A673 (cell line): Measurements from ENCODE around the gene STPG1. TPM values are rescaled to one million over a fixed set of nuclear protein-coding genes. Genes with fewer than 3 reads are reported as not detected.

Experiments used
- BruUV-seq: library from RNA; stranded (reverse); fragments of 400-500 nt; replicated peaks from 2 replicates; lab custom pipeline; 2021; lab: Mats Ljungman, UMichigan
- CTCF ChIA-PET: fragments of 300-600 bp; sonication (Branson Sonifier 250); formaldehyde crosslinking; loops from one replicate; lab custom pipeline; 2022; ENCODE audit warnings: antibody characterized with exemption; lab: Charles Lee
- POLR2A ChIA-PET: fragments of 300-600 bp; sonication (Branson Sonifier 250); formaldehyde crosslinking; loops from one replicate; lab custom pipeline; 2022; ENCODE audit warnings: antibody characterized with exemption; ENCODE audit not compliant: low non-redundant PET; lab: Charles Lee
- DNase-seq: peaks from one replicate; pipeline ENCODE4 v3.0.0-alpha.2; 2015; ENCODE audit warnings: low spot score
- H3K27ac ChIP-seq: fragments of 200-600 bp; sonication (generic); 2 replicates; pipeline ENCODE4 v1.5.1; 2016; ENCODE audit warnings: mixed run types, low read depth, mild to moderate bottlenecking, mixed read lengths, antibody characterized with exemption, low read length; ENCODE audit not compliant: poor library complexity, severe bottlenecking
- H3K27me3 ChIP-seq: fragments of 200-600 bp; sonication (generic); replicated peaks from 2 replicates; pipeline ENCODE4 v1.6.1; 2017; ENCODE audit warnings: mixed run types, low read depth, mild to moderate bottlenecking, mixed read lengths, antibody characterized with exemption, low read length; ENCODE audit not compliant: insufficient read depth, poor library complexity
- H3K36me3 ChIP-seq: fragments of 200-600 bp; sonication (generic); 2 replicates; pipeline ENCODE4 v1.6.1; 2016; ENCODE audit warnings: mixed run types, mild to moderate bottlenecking, mixed read lengths, antibody characterized with exemption, low read length; ENCODE audit not compliant: insufficient read depth, poor library complexity, severe bottlenecking
- H3K4me1 ChIP-seq: fragments of 200-600 bp; sonication (generic); 2 replicates; pipeline ENCODE4 v1.6.1; 2017; ENCODE audit warnings: mixed run types, mild to moderate bottlenecking, mixed read lengths, antibody characterized with exemption, low read length; ENCODE audit not compliant: insufficient read depth, poor library complexity, severe bottlenecking
- H3K4me3 ChIP-seq: fragments of 200-600 bp; sonication (generic); 2 replicates; pipeline ENCODE4 v1.5.1; 2016; ENCODE audit warnings: low read depth, mixed run types, mild to moderate bottlenecking, mixed read lengths, low read length; ENCODE audit not compliant: poor library complexity, severe bottlenecking
- H3K9me3 ChIP-seq: fragments of 200-600 bp; sonication (generic); 2 replicates; pipeline ENCODE4 v1.6.1; 2016; ENCODE audit warnings: mixed run types, low read depth, mild to moderate bottlenecking, mixed read lengths, antibody characterized with exemption, low read length; ENCODE audit not compliant: poor library complexity, severe bottlenecking
- CTCF ChIP-seq: fragments of 300-800, 200-600 bp; sonication (generic); conservative IDR thresholded peaks from 2 replicates; pipeline ENCODE4 v1.5.1; 2017; ENCODE audit warnings: low read depth, mild to moderate bottlenecking, antibody characterized with exemption, low read length, moderate library complexity, mixed read lengths
- EZH2 ChIP-seq: fragments of 200-600 bp; sonication (generic); IDR thresholded peaks from 2 replicates; pipeline ENCODE4 v1.6.1; 2017; ENCODE audit warnings: borderline replicate concordance, low read depth, mild to moderate bottlenecking, mixed read lengths, antibody characterized with exemption, low read length; ENCODE audit not compliant: poor library complexity, severe bottlenecking
- intact Hi-C: fragments of 100-400 bp; cut with micrococcal nuclease; formaldehyde crosslinking; loops from one replicate; pipeline ENCODE4 v1.10.0; 2022; ENCODE audit not compliant: unreplicated experiment
- total RNA-seq: library from RNA; stranded (reverse); gene quantifications from 2 replicates; pipeline ENCODE4 v1.2.3, GENCODE V29; 2021

Gene STPG1
- total RNA-seq, 1 experiment from 2014 or later = 7.2 TPM

- TF ChIP-seq CTCF (no peak), EZH2 (no peak)
- no peaks in the 10 kb centered on the region for H3K9me3 ChIP-seq
- no peaks in the 10 kb centered on the region for H3K36me3 ChIP-seq
- intact Hi-C loops = no loop called here
- H3K4me1 ChIP-seq = peaks cover 31% of the 10 kb centered on the region
- no peak for DNase-seq
- no peaks in the 10 kb centered on the region for H3K27me3 ChIP-seq
- POLR2A ChIA-PET = no interaction called here
- no peak overlapping the region for H3K4me3 ChIP-seq
- H3K27ac ChIP-seq = no peak overlapping the region
- BruUV-seq = no TSS peak
- CTCF ChIA-PET = interaction anchor here (2.7 kb wide), 1 partner anchor 190 kb away, joined by 10 read pairs; no protein-coding TSS in a partner anchor
Measured at GRCh38 chr1:24389231-24389678, 24.3 kb downstream of the STPG1 start.

GRCh38 chr1:24388331-24388885 is 25.2 kb downstream of the STPG1 start:
- ChIA-PET CTCF (interaction anchor here (2.7 kb wide), 1 partner anchor 189 kb away, joined by 10 read pairs; no protein-coding TSS in a partner anchor), POLR2A (no interaction called here)
- Histone ChIP-seq H3K27me3 (no peaks in the 10 kb centered on the region), H3K4me3 (no peak overlapping the region), H3K27ac (no peak overlapping the region), H3K4me1 (peaks cover 27% of the 10 kb centered on the region), H3K36me3 (no peaks in the 10 kb centered on the region), H3K9me3 (no peaks in the 10 kb centered on the region)
- intact Hi-C loops = no loop called here
- no peak for DNase-seq
- no TSS peak for BruUV-seq
- no peak for TF ChIP-seq EZH2
- no peak for TF ChIP-seq CTCF

DNA sequence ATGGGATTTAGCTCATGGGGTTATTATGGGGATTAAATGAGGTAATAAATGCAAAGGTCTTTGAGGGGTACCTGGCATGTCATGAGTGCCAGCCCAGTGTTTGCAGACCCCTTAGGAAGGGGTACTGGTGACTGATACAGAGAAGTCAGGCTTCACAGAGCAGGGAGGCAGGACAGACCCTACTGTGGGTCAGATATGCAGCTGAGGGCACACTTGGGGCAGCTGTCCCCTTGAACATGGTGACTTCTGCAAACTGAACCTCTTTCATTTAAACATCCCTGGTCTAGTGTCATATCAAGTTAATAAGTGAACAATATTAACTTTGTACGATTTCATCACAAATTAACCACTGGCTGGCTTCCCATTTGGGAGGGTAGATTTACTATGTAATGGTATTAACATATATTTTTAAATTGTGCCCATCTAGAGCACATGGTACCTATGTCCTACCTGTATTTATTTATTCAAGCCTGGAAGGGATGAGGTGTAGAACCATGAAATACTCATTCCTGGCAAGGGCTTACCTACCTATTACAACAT is 25.9 kb downstream of the STPG1 start:
- intact Hi-C loops = no loop called here
- no peaks in the 10 kb centered on the region for H3K9me3 ChIP-seq
- no peaks in the 10 kb centered on the region for H3K27me3 ChIP-seq
- no peak for DNase-seq
- ChIA-PET CTCF (interaction anchor here (2.7 kb wide), 1 partner anchor 188 kb away, joined by 10 read pairs; no protein-coding TSS in a partner anchor), POLR2A (no interaction called here)
- BruUV-seq = no TSS peak
- H3K4me3 ChIP-seq = no peak overlapping the region
- no peak for TF ChIP-seq EZH2
- no peak for TF ChIP-seq CTCF
- H3K27ac ChIP-seq = no peak overlapping the region
- peaks cover 23% of the 10 kb centered on the region for H3K4me1 ChIP-seq
- H3K36me3 ChIP-seq = no peaks in the 10 kb centered on the region
